Activated CD8-positive, alpha-beta memory T cell treated with anti-CD3 and anti-CD28 coated beads, Interleukin-2, amount 50 U/mL, for 4 hours (primary cell): ENCODE measurements around the gene CCR1.

Experiments
- DNase-seq: peaks from one replicate; pipeline ENCODE4 v3.0.0-alpha.2; 2020

The CCR1 gene

DNA sequence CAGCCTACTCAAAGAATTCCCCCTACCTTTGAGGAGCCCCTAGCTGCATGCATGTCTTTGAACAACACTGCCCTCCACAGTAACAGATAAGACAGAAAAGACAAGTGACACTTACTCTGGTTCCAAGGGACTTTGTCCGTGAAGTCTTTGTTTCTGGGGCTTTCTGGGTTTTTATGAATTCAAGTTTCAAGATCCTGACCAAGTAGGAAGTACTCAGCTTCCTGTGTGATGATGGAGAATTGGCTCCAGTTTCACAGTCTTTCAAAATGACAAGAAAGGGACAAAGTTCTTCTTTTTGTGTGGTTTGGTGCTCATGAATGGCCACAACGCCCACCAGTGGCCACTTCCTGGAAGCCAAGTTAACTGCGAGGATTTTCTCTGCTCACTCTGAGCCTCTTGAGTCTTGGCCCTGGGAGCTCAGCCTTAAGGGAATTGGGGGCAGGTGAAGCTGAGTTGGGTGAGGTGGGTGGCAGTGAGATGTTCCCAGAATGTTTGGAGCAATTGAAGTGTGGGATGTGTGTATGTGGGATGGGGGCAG lies at the start of gene CCR1:
CCR1 (minus strand) TSS at position 147 of the 538 bp plus-strand sequence. CDS start 4,000 bp downstream, outside the sequence.
- DNase-seq: peak; percentile 22

DNA sequence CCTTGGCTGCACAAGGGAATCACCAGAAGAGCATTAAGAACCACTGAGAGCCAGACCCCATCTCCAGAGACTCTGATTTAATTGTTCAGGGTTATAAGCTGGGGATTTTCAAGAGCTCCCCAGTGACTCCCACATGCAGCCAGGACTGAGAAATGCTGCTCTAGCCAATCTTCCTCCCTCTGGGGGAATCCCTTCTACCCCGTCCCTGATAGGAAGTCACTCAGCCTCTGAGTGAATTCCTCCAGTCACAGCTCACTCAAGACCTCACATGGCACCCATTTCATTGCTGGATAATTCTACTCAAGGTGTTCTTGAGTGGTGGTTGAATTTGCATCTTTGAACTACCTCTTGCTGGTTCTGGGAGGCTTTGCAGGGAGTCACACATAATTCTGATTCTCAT lies 44.9 kb upstream of the CCR1 start:
- DNase-seq: no peak

DNA sequence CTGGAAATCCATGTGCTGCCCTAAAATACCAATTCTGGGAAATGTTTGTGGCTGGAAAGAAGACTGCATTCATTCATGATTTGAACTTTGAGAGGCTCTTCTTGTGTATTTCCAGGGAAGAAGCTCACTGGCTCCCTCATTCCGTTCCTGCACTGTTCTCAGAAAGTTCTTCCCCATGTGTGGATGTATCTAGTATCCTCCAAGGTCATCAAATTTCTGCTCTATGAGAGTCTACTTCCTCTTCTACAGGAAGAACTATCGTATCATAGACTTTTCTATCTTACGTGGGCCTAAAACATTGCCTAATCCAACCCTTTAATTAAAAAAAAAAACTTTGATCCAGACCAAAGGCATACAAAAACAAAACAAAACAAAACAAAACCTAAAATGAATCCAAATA lies 37.0 kb upstream of the CCR1 start:
- no peak for DNase-seq

DNA sequence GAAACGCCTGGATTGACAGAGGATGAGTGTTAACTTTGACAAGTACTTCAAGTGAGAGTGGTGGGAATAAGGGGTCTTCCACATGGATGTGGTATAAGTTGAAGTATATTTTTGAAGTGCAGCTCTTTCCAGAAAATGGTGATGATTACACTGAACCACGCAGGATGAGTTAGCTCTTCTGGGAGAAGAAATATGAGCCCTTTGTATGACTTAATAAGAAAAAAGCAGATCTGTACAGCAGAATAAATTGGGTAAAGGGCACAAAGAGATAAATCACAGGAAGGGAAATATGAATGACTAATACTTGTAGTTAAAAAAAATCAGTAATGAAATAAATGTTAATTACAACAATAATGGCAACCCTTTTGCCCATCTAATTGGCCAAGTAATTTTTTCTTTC lies 35.4 kb upstream of the CCR1 start:
- no peak for DNase-seq

DNA sequence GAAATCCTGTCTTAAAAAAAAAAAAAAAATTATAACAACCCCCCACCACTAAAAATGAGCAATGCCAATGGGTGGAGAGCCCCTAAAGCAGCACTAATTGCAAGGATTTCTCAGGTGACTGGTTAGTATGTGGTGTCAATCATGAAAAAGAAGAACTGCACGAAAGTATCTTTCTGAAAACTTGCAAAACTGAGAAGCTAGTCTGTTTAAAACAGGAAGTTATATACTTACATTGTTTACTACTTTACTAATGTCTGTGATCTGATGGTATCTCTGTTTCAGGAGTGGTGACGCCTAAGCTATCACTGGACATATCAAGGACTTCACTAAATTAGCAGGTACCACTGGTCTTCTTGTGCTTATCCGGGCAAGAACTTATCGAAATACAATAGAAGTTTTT lies 34.0 kb upstream of the CCR1 start, which contains the start of gene CCR3:
CCR3 (plus strand) TSS at position 341 of the 400 bp plus-strand sequence. CDS start 22,699 bp downstream, outside the sequence.
- no peak for DNase-seq

DNA sequence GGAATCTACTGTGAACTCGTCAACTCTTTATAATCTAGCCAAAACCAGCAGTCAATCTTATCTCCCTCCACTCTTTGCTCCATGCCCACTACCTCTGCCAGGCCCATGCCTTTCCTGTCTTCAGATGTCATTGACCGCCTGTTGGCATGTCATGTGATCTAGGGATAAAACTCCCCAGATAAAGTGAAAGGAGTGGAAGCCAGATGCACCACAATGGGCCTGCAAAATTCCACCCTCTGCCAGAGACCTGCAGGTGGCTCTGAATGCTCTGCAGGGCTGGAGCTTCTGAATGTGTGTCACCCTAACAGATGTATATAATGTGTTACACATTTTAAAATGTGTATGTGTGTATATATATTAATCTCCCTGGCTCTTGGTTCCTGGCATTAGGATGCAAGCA lies 31.8 kb upstream of the CCR1 start:
- DNase-seq: no peak

DNA sequence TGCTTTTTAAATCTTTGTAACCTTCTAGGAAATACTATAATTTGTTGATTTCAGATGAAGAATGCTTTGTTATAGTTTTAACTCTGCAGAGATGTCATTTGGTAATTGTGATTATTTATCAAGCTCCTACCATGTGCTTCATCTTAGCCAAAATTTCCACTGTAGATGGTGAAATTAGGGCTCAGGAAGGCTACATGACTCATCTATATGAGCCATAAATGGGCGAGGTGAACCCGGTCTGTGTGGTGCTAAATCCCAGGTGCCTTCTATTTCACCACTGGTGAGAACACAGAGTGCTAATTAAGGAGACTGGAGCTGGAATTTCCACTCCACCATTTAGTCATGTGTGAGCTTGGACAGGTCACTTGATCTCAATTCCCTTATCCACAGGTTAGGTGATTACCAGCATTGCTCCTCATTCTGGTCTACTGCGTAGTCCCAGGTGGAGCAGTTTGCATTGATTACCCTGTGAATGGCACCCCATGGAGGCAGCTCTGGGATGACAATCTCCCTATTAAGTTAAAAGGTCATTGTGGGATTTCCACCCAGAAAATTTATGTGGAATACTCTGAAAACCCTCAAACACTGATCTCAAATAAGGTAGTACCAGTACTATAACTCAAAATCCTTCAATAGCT lies 31.3 kb upstream of the CCR1 start:
- no peak for DNase-seq

DNA sequence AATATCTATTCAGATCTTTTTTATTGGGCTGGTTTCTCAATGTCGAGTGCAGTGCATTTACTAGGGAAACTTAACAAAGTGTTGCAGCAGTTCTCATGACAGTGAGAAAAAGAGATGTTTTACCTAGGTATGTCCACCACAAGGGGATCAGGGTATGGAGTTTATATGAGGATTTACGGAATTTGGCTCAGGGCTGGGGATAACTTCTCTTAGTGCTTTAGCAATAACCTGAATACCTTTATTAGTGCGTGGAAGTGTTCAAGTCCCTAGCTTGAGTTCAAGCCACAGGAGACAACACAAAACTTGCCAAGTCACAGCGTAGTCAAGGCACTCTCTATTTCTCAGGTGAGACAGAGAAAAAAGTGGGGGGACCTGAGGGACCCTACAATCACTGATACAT lies 30.3 kb upstream of the CCR1 start:
- DNase-seq: no peak

DNA sequence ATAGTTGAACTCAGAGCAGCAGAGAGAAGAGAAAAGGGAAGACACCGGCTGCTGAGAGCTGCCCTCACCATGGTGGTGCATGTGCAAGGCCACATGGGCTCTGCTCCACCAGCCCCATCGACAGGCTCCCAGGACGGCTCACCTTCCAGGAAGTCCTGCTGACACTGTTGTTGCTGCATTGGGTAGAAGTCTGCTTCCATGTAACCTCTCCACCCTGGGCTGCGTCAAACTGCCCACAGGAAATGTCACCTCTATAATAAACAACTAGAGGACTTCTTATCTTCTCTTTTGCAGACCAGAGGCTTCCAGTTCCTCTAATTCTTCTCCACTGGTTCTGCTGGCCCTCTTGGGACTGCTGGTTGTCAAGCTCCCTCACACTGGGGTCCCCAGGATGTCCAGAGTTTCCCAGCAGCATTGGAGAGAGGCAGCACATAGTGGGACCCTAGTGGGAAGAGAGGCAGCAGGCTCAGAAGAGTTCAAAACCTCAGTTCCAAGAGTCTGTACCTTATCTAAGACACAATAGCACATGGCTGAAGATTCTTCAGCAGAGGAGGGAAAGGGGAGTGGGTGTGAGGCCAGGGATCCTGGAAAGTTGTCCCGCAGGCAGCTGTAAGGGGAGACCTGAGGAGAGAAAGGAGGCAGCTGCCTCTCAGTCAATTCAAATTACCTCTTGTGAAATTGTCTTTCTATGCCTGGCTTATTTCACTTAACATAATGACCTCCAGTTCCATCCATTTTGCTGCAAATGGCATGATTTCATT lies 28.4 kb upstream of the CCR1 start:
- DNase-seq: no peak

DNA sequence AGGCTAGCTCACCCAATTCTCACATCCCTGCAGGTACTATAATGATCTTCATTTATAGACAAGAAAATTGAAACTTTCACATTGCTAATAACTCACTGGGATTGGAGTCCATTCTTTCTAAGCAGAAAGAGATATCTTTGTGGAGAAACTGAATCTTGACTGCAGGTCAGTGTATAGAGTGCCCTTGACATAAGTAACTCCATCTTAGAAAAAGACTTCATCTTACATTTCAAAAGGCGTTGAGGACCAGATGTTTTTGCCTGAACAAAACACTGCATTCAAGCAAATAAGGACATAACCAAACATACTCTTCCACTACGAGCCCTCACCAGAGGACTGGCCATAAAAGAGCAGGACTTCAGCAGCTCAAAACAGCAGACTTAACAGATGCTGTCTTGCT lies 27.3 kb upstream of the CCR1 start:
- DNase-seq: no peak

DNA sequence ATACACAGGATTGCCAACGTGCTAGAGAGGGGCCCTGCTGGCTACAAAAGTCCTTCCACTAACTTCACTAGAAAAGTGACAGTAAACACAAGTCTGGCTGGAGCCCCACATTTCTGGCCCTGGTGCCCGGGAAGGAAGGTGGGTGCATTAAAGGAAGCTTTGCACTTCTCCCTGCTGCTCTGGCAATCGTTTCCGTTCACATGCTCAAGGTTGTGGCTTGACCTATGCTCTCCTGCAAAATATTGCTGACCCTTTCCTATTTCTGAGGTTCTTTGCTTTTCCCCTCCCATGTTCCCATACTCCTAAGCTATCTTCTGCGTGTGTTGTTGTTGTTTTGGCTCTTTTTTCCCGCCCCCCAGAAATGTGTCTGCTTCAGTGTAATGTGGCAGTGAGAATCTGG lies 25.1 kb upstream of the CCR1 start:
- DNase-seq: no peak

DNA sequence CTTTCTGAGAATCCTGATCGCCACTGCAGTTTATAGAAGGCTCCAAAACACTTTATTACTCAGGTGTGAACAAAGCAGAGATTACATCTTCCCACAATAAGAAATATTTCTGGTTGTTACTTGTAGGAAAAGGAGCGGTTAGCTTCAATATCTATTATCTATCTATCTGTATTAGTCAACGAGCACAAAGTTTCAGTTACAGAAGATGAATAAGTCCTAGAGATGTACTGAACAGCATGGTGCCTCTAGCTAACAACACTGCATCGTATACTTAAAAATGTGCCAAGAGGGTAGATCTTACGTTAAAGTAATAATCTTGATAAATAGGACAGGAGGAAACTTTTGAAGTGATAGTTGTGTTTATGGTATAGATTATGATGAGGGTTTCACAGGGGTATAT lies 23.2 kb upstream of the CCR1 start:
- DNase-seq: no peak

DNA sequence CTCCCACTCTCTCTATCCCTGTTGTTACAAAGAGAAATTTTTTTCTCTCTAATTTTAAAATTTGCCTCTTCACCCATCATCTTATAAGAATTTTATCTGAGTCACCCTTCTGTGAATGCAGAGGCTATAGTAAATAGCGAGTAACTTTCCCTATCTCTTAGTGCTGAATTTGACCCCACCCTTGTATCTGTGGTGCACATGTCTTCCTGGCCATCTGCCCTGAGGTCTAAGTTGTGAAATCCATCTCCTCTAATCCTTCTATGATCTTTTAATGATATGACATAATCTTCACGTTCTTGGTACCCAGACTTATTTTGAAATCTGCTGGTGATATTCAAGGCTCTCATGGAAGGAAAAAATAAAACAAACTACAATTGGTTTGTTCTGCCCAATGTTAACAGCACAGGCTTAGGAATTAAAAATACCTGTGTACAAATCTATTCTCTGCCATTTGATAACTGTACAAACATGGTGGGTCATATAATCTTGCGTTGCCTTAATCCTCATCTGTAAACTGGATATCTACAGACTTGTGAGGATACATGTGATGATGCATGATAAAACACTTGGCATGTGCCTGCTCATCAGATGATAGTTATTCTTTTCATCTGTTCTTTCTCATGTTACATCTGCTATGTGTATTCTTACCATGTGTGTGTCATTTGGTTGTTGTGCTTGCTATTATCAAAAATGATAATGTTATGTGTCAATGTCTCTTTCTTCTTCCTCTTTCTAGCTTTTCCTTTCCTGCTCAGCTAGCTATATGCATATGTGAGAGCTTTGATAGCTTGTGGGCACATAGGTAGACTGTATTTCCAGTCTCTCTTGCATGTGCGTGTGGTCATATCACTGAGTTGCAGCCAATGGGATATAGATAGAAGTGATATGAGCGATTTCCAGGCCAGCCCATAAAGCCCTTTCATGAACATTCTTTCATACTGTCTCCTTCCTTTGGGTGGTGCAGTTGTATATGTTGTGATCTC lies 20.4 kb upstream of the CCR1 start:
- DNase-seq: no peak

DNA sequence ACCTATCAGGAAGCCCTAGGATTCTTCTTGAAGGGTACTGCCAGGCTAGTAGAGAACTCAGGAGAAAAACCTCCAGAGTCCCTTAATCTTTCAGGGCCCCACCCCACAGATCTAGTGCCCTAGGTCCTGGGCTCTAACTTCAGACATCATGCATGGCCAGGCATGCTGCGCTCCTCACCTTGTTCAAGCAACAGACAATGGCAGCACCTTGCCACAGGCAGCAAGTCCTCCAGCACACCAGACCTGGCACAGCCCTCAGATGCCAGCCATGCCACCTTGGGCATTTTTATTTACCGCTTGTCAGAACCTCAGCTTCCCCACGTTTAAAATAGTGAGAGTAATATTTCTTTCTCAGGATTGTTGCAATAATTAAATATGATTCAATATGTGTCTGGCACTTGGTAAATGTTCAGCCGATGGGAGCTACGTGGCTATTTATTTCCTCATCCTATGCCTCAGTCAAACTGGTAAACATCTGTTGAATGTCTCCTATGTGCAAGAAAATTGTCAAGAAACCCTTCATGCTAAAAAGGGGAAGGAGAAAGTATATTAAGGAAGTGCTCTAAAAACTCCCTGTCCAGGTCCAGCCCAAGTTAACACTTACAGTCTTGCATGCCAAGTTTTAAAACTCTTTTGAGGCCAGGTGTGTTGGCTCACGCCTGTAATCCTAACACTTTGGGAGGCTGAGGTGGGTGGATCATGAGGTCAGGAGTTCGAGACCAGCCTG lies 14.5 kb upstream of the CCR1 start:
- no peak for DNase-seq

DNA sequence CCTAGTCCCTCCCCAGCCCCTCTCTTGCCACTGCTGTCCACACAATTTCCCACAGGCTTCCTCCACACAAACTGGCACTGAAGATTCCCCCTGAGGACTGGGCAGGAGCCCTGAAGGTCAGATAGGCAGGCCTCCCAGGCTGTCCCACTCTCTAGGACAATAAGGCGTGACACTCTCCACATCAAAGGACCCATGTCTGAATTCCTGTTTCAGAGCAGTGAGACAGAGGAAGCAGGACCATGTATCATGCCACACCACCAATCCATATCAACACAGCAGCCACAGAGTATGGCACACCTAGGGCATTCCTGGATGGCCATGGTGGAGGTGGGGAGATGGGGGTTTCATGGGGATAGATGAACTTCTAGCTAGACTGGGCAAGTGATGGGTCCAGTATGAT lies 13.8 kb upstream of the CCR1 start:
- no peak for DNase-seq

DNA sequence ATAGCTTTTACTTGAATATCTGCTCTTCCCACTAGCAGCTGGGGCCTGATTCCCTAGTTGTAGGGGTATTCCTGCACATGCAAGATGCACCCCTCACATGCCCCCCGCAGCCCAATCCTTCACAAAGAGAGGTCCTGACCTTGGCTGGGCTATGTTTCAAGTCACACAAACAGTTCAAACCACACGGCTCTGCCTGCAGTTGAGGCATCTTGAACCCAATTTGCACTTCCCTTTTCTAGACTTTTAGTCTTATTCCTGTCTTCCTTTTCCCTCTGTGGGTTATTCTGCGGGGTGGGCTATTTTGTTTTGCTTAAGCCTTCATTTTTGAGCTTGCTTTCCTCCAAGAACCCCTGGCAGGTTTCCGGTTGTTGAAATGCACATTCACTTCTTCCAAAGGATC lies 13.3 kb upstream of the CCR1 start:
- DNase-seq: no peak

DNA sequence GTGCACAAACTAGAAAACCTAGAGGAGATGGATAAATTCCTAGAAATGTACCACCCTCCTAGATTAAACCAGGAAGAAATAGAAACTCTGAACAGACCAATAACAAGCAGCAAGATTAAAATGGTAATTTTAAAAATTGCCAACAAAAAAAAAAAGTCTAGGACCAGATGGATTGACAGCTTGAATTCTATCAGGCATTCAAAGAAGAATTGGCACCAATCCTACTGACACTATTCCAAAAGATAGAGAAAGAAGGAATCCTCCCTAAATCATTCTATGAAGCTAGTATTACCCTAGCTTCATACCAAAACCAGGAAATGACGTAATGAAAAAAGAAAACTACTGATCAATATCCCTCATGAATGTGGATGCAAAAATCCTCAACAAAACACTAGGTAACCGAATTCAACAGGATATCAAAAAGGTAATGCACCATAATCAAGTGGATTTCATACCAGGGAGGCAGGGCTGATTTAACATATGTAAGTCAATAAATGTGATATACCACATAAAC lies 10.1 kb upstream of the CCR1 start:
- no peak for DNase-seq

DNA sequence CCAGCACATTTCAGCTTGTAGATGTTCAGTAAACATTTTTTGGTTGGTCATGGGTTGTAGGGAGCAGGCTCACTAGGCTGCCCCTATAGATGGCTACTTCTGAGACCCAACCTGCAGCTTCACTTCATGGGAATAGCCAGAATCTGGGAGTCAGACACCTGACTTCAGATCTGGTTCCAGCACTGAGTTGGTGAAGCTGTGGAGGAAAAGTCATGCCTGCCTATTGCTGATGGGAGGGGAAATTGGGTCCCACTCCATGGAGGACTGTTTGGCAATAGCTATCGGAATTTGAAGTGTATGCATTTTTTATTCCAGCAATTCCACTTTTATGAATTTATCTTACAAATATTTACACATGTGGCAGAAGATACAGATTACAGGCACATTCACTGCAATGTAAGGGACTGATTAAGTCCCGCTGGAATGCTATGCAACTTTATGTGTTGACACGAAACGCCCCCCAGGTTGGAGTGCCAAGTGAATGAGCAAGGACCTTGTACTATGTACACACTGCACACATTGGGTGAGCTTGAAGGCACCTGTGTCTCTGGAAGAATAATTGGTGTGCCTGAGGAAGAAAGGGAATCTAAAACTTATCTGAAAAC lies 7.8 kb upstream of the CCR1 start:
- DNase-seq: no peak

DNA sequence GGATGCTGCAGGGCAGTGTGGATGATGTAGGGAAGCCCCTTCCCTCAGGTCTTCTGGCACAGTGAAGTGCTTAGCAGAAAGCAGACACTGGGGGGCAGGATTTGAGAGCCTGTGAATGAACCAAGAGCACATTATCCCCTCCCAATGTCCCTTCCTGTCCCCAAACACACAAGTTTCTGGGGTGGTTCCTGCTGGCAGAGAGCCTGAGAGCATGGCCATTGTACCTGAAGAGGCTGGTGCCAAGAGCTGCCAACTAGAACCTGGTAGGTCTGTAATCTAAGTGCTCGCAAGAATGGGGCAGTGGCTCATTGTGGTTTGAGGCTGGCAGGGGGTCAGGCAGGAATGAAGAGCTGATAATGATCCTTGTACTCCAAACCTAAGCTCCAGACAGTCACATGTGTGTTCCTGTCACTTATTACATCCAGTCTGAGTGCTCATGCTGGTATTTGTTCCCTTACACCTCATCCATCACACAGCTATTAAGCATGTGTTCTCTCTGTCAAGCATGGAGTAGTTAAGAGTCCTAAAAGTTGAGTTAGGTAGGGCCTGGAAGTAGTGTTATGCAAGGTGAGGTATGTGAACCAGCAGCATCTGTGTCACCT lies 6.7 kb upstream of the CCR1 start:
- DNase-seq: no peak

DNA sequence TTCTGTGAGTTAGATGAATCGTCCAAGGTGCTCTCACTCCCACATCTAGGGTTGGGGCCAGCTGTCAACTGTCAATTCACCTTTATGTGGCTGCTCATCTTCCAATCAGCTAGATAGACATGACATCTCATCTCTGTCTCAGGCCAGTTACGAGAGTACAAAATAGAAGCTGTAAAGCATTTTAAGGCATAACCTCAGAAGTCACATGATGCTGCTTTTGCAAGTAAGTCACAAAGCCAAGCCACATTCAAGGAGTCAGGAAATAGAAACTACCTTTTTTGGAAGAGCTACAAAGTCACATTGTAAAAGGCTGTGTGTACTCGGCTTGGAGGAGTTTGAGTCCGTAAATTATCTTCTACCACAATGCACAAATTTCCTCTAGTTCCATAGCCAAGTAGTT lies 5.1 kb upstream of the CCR1 start:
- DNase-seq: no peak

DNA sequence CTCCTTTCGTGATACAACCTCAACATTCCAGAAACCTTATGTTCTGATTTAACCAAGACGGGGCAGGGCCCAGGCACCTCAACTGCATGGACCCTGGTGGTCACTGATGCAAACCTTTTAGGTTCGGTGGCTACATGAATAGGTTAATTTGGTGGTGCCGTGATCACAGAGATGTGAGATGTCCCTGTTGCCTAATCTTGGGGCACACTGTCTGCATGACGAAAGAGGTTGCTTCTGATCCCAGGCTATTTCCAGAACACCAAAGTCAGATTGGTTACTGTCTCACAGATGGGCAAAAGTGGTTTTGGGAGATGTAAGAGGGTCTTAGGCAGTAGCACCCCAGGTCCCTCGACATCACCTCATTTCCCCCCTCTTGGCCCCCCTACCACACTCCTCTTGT lies 4.0 kb upstream of the CCR1 start:
- no peak for DNase-seq
